Adrenal gland (tissue), 5 donors: ENCODE results near the gene VIPR1.

ENCODE experiments used
- POLR2A ChIP-seq, 2 donors: fragments of 450-650 bp; IDR thresholded peaks; one replicate each; pipeline ENCODE4 v1.6.1; 2017; ENCODE audit warnings: antibody characterized with exemption in 2 of 2, mild to moderate bottlenecking in 2 of 2, moderate library complexity in 1 of 2
- TF ChIP-seq, protein P1 (sequence below), 6 experiments: fragments of 450-650 bp in 4 of 6; fragments of 200-600 bp in 2 of 6; sonication (generic) in 1 of 6; IDR thresholded peaks; 1 replicate in 5 of 6; 2 replicates in 1 of 6; pipeline versions ENCODE4 v1.5.1 to v1.8.0; 2016 to 2021; ENCODE audit warnings: antibody characterized with exemption in 6 of 6, mild to moderate bottlenecking in 2 of 6, moderate library complexity in 1 of 6
- donor health status: DM: no; HTN: no; CAD: no.

DNA sequence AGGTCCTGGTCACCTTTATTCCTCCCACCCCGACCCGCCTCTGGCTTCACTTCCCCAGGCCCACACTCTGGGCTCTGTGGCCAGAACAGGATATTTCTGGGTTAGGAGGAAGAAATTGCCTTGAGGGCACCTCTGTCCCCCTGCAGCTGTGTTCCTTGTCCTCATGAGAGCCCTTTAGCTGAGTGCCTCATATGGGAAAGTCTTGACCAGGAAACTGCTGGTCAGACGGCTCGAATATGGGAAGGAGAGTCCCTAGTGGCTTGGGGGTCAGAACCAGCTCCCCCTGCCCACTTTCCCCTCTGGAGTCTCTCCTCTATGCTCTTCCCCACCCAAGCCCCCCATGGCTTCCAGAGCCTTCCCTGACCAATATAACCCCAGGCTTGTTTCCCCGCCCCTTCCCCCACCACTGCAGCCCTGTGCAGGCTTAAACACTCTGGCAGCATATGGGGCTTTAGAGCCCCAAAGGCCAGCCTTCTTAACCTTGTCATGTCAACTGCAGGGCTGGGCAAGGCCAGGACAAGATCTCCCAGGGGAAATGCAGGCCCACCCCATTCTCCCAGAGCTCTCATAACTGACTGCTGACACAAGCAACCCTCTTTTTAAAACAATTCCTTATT lies 42.9 kb downstream of the VIPR1 start:
- TF ChIP-seq, protein P1, sequence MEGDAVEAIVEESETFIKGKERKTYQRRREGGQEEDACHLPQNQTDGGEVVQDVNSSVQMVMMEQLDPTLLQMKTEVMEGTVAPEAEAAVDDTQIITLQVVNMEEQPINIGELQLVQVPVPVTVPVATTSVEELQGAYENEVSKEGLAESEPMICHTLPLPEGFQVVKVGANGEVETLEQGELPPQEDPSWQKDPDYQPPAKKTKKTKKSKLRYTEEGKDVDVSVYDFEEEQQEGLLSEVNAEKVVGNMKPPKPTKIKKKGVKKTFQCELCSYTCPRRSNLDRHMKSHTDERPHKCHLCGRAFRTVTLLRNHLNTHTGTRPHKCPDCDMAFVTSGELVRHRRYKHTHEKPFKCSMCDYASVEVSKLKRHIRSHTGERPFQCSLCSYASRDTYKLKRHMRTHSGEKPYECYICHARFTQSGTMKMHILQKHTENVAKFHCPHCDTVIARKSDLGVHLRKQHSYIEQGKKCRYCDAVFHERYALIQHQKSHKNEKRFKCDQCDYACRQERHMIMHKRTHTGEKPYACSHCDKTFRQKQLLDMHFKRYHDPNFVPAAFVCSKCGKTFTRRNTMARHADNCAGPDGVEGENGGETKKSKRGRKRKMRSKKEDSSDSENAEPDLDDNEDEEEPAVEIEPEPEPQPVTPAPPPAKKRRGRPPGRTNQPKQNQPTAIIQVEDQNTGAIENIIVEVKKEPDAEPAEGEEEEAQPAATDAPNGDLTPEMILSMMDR (IDR thresholded peaks at IDR 0.05): no peak
- TF ChIP-seq POLR2A (IDR thresholded peaks at IDR 0.05): no peak
